Measurements from ENCODE around the gene SCGB1C1. TPM values are rescaled to one million over a fixed set of nuclear protein-coding genes. Genes with fewer than 3 reads are reported as not detected.
A peak's percentile ranks its signal among the peaks of the same experiment; 100 is the strongest.

SCGB1C1 gene
- total and polyA plus RNA-seq, 2 of the 8 experiments (the other 6 are each of a cell fraction or from before 2014, with no cell fraction given), result not detected

GRCh38 chr11:197741-198235 is 4.9 kb downstream of the SCGB1C1 start:
- H2AK5ac ChIP-seq (ENCODE audit: low read depth, low read length), result no peak overlapping the region
- no peak overlapping the region for H3K4me3 ChIP-seq (ENCODE audit: extremely low read depth in 1 of 4, insufficient read depth in 2 of 4, low read depth in 3 of 4, low read length in 4 of 4)
- no peak overlapping the region for H4K91ac ChIP-seq (replicated peaks; ENCODE audit: insufficient read length, low read length)
- H3K36me3 ChIP-seq (ENCODE audit: control insufficient read depth in 2 of 4, insufficient read depth in 4 of 4, low read length in 3 of 4), result no peaks in the 10 kb centered on the region
- FAIRE-seq, result no peak
- H2BK5ac ChIP-seq (ENCODE audit: low read depth, low read length), result no peak overlapping the region
- H3K23ac ChIP-seq (ENCODE audit: insufficient read length), result no peak overlapping the region
- H4K20me1 ChIP-seq (replicated peaks in 1 of 2; ENCODE audit: control insufficient read depth in 1 of 2, insufficient read depth in 2 of 2, low read length in 2 of 2), result no peaks in the 10 kb centered on the region
- CTCF ChIA-PET (ENCODE audit: partially characterized antibody), result interaction anchor here (1.4 kb wide), 2 partner anchors 53 to 165 kb away, joined by 3 to 4 read pairs; no protein-coding TSS in a partner anchor
- H3K56ac ChIP-seq (replicated peaks; ENCODE audit: insufficient read length, low read depth, low read length), result no peak overlapping the region
- H3K4ac ChIP-seq (replicated peaks; ENCODE audit: insufficient read length, low read depth, low read length), result no peak overlapping the region
- H3K27me3 ChIP-seq (replicated peaks in 1 of 4; ENCODE audit: control insufficient read depth in 3 of 4, extremely low read depth in 1 of 4, insufficient read depth in 3 of 4, low read length in 3 of 4), result no peaks in the 10 kb centered on the region
- no peak for TF ChIP-seq RNF2 (IDR thresholded peaks at IDR 0.05; ENCODE audit: borderline replicate concordance, low read depth, low read length, missing control alignments, poor library complexity, severe bottlenecking)
- TF ChIP-seq ASH2L (IDR thresholded peaks at IDR 0.05; ENCODE audit: low read length), result no peak
- TF ChIP-seq EP300 (IDR thresholded peaks at IDR 0.05; ENCODE audit: borderline replicate concordance in 1 of 2, low read depth in 2 of 2, low read length in 2 of 2), result no peak
- no peak for TF ChIP-seq CHD1 (IDR thresholded peaks at IDR 0.05; ENCODE audit: low read depth, low read length)
- TF ChIP-seq PHF8 (conservative IDR thresholded peaks at IDR 0.05; ENCODE audit: low read depth, low read length), result no peak
- no peak for TF ChIP-seq JUN (IDR thresholded peaks at IDR 0.05; ENCODE audit: low read depth, low read length)
- no peaks in the 10 kb centered on the region for H3K23me2 ChIP-seq (ENCODE audit: low read depth, low read length)
- no peak overlapping the region for H4K5ac ChIP-seq (ENCODE audit: insufficient read length, low read depth, low read length)
- H2BK12ac ChIP-seq (ENCODE audit: low read depth, low read length), result no peak overlapping the region
- POLR2A ChIA-PET (ENCODE audit: partially characterized antibody), result interaction anchor here (0.8 to 1.0 kb wide), 3 partner anchors 9 to 171 kb away, joined by 3 to 4 read pairs (median 3); partner anchors contain the start of genes BET1L and RIC8A
- no peak overlapping the region for H3K27ac ChIP-seq (ENCODE audit: low read depth, low read length)
- H2AFZ ChIP-seq (ENCODE audit: low read length), result no peak overlapping the region
- no peak overlapping the region for H2BK120ac ChIP-seq (replicated peaks; ENCODE audit: low read depth, low read length)
- H4K8ac ChIP-seq (ENCODE audit: extremely low read depth, insufficient read depth, low read length), result no peak overlapping the region; the same call in 1 of the 2 replicates
- peaks cover 0 to 12% of the 10 kb centered on the region in 2 experiments; a peak in 1 of 4 replicates for H3K9me3 ChIP-seq (ENCODE audit: insufficient read depth in 2 of 2, low read depth in 1 of 2, low read length in 1 of 2)
- H2BK15ac ChIP-seq (ENCODE audit: low read length), result no peak overlapping the region
- no peaks in the 10 kb centered on the region for H3K79me2 ChIP-seq (ENCODE audit: control insufficient read depth in 1 of 2, insufficient read depth in 2 of 2, low read length in 2 of 2)
- DNase-seq (ENCODE audit: low read depth in 1 of 2, low spot score in 2 of 2), result peak in 1 of 2 experiments; percentile 38
- no peak overlapping the region for H3K4me2 ChIP-seq (ENCODE audit: insufficient read depth in 1 of 2, low read depth in 2 of 2, low read length in 2 of 2)
- no peak overlapping the region for H3K18ac ChIP-seq (ENCODE audit: extremely low read depth, low read length)
- H2BK20ac ChIP-seq (ENCODE audit: low read length), result no peak overlapping the region
- H3K14ac ChIP-seq (ENCODE audit: insufficient read length), result no peak overlapping the region
- 90% methylated on average over 9 of the region's 9 CpGs; no CpG with 5 or more reads in 1 of the 2 experiments for WGBS, 2 experiments (ENCODE audit: extremely low coverage in 1 of 2, insufficient coverage in 1 of 2, insufficient read length in 1 of 2, insufficient replicate concordance in 2 of 2, low coverage in 1 of 2, low lambda C conversion rate in 2 of 2, missing lambda C conversion rate in 1 of 2)
- no peaks in the 10 kb centered on the region for H3K79me1 ChIP-seq (ENCODE audit: low read depth, low read length)
- H3K4me1 ChIP-seq (replicated peaks in 1 of 4; ENCODE audit: control insufficient read depth in 3 of 4, insufficient read depth in 4 of 4, low read length in 3 of 4), result no peaks in the 10 kb centered on the region
- no peak overlapping the region for H3K9ac ChIP-seq (replicated peaks in 1 of 4; ENCODE audit: extremely low read depth in 1 of 4, low read depth in 3 of 4, low read length in 3 of 4)

Data from H1 (cell line).